K562 (cell line): ENCODE measurements around the gene NUBPL. TPM values are rescaled to one million over a fixed set of nuclear protein-coding genes. Genes with fewer than 3 reads are reported as not detected.
A peak's percentile ranks its signal among the peaks of the same experiment; 100 is the strongest.

Experiments
- ARID1B ChIP-seq: fragments of 450-650 bp; IDR thresholded peaks from 2 replicates; pipeline ENCODE4 v1.6.1; 2016; ENCODE audit warnings: antibody characterized with exemption, mild to moderate bottlenecking, inconsistent platforms
- ARID3B ChIP-seq: fragments of 250-450 bp; sonication (Bioruptor Pico); IDR thresholded peaks from 2 replicates; pipeline ENCODE4 v1.4.0; 2020; ENCODE audit warnings: borderline replicate concordance
- ATF3 ChIP-seq, 2 experiments: fragments of 450-650 bp in 1 of 2; sonication (generic) in 1 of 2; formaldehyde crosslinking in 1 of 2; IDR thresholded peaks in 1 of 2; conservative IDR thresholded peaks in 1 of 2; 2 replicates each; pipeline versions ENCODE4 v1.6.1 to v1.8.1; 2016 to 2023; ENCODE audit warnings: mild to moderate bottlenecking in 2 of 2, moderate library complexity in 2 of 2, inconsistent platforms in 1 of 2, missing genetic modification reagents in 1 of 2
- BACH1 ChIP-seq: fragments of 200-800 bp; sonication (Bioruptor generic); IDR thresholded peaks from 2 replicates; pipeline ENCODE4 v1.6.1; 2016; ENCODE audit warnings: missing genetic modification characterization, missing compliant biosample characterization
- CBFA2T2 ChIP-seq: fragments of 450-650 bp; conservative IDR thresholded peaks from 2 replicates; pipeline ENCODE4 v1.6.1; 2017; ENCODE audit warnings: mild to moderate bottlenecking
- GTF2E2 ChIP-seq: fragments of 200-800 bp; sonication (Bioruptor generic); IDR thresholded peaks from 2 replicates; pipeline ENCODE4 v1.6.1; 2016; ENCODE audit warnings: missing genetic modification characterization, missing compliant biosample characterization
- MAX ChIP-seq: sonication (generic); formaldehyde crosslinking; IDR thresholded peaks from 2 replicates; pipeline ENCODE4 v1.9.0; 2022; ENCODE audit warnings: mild to moderate bottlenecking, missing genetic modification reagents
- MTA1 ChIP-seq: fragments of 450-650 bp; IDR thresholded peaks from 2 replicates; pipeline ENCODE4 v1.6.1; 2017; ENCODE audit warnings: borderline replicate concordance
- NR2C2 ChIP-seq, 2 experiments: fragments of 200-800 bp in 1 of 2; sonication (Bioruptor generic) in 1 of 2; sonication (generic) in 1 of 2; formaldehyde crosslinking in 1 of 2; IDR thresholded peaks; 2 replicates each; pipeline versions ENCODE4 v1.6.1 to v1.8.0; 2016 to 2022; ENCODE audit warnings: mild to moderate bottlenecking in 1 of 2, missing compliant biosample characterization in 1 of 2, missing genetic modification characterization in 1 of 2, missing genetic modification reagents in 1 of 2
- POLR2G ChIP-seq: fragments of 200-400 bp; formaldehyde crosslinking; IDR thresholded peaks from 2 replicates; pipeline ENCODE4 v1.6.1; 2017; ENCODE audit warnings: low read depth, mild to moderate bottlenecking, antibody characterized with exemption, low read length, moderate library complexity
- POU5F1 ChIP-seq: fragments of 150-350 bp; IDR thresholded peaks from 2 replicates; pipeline ENCODE4 v1.6.1; 2014; ENCODE audit warnings: borderline replicate concordance, low read length, low read depth, mild to moderate bottlenecking; ENCODE audit not compliant: partially characterized antibody
- SIN3B ChIP-seq: fragments of 450-650 bp; IDR thresholded peaks from 2 replicates; pipeline ENCODE4 v1.6.1; 2017; ENCODE audit warnings: low read depth, mild to moderate bottlenecking, moderate library complexity
- ZNF449 ChIP-seq: fragments of 250-450 bp; sonication (Bioruptor Pico); IDR thresholded peaks from 2 replicates; pipeline ENCODE4 v1.8.0; 2022; ENCODE audit warnings: moderate library complexity, mild to moderate bottlenecking, inconsistent platforms
- ZNF609 ChIP-seq: sonication (generic); formaldehyde crosslinking; IDR thresholded peaks from 2 replicates; pipeline ENCODE4 v1.8.1; 2023; ENCODE audit warnings: missing genetic modification reagents, mild to moderate bottlenecking, borderline replicate concordance
- polyA plus RNA-seq, 8 experiments: library from polyadenylated mRNA; depleted of rRNA in 4 of 8; stranded (reverse) in 5 of 8; unstranded in 3 of 8; fragments of >200 nt; fragmentation: Nextera tagmentation in 2 of 8; fragmentation: Illumina TruSeq in 1 of 8; extraction: Ambion mirVana in 2 of 8; extraction: Trizol in 1 of 8; gene quantifications; 2 replicates each; pipeline versions ENCODE4 v1.2.1 to v1.2.3, GENCODE V29; 2011 to 2014; ENCODE audit warnings: inconsistent platforms in 1 of 8, missing spikeins in 1 of 8
- total RNA-seq, 7 experiments: library from RNA; depleted of rRNA in 6 of 7; stranded (reverse); fragments of >200 nt in 6 of 7; fragmentation: Illumina TruSeq in 2 of 7; extraction: Trizol in 2 of 7; gene quantifications; 2 replicates each; pipeline versions ENCODE4 v1.2.1 to v1.2.3, GENCODE V29; 2011 to 2021; ENCODE audit warnings: low replicate concordance in 1 of 7
- TF ChIP-seq, protein P1 (sequence below): fragments of 450-650 bp; formaldehyde crosslinking; IDR thresholded peaks from 2 replicates; pipeline ENCODE4 v1.4.0; 2022; ENCODE audit warnings: missing genetic modification characterization

Gene NUBPL
- total and polyA plus RNA-seq, 9 of the 15 experiments (the other 6 are each of a cell fraction or from before 2014, with no cell fraction given) = 3.2 to 8.7 (median 6.1) TPM

- TF ChIP-seq MTA1 (peak; percentile 97), BACH1 (peak; percentile 79), MAX (CRISPR knock-in tag) (peak; percentile 40; the same call in 1 of the 2 replicates), CBFA2T2 (no peak), POU5F1 (no peak), POLR2G (peak; percentile 91), ARID1B (no peak; the same call in 1 of the 2 replicates), ZNF609 (CRISPR knock-in tag) (no peak), ATF3 (IDR thresholded peaks at IDR 0.05) (peak; percentile 98), ATF3 (CRISPR knock-in tag; conservative IDR thresholded peaks at IDR 0.05) (0 out of 2 replicates have a peak, but pooled peaks have one; percentile 26), SIN3B (peak; percentile 56; the same call in 1 of the 2 replicates), GTF2E2 (tag) (0 out of 2 replicates have a peak, but pooled peaks have one; percentile 53), NR2C2 (CRISPR knock-in tag; IDR thresholded peaks at IDR 0.05) (peak; percentile 55; the same call in 1 of the 2 replicates), NR2C2 (tag; IDR thresholded peaks at IDR 0.05) (no peak), ZNF449 (no peak), ARID3B (CRISPR knock-in tag) (no peak)
- TF ChIP-seq, protein P1, sequence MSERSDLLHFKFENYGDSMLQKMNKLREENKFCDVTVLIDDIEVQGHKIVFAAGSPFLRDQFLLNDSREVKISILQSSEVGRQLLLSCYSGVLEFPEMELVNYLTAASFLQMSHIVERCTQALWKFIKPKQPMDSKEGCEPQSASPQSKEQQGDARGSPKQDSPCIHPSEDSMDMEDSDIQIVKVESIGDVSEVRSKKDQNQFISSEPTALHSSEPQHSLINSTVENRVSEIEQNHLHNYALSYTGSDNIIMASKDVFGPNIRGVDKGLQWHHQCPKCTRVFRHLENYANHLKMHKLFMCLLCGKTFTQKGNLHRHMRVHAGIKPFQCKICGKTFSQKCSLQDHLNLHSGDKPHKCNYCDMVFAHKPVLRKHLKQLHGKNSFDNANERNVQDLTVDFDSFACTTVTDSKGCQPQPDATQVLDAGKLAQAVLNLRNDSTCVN (CRISPR knock-in tag) = no peak
Observed at GRCh38 chr14:31561155-31561846, at the start of gene NUBPL (continued).
